HG03280 (cell line): ENCODE measurements around the gene RNF213.

Experiments
- ATAC-seq: cut with Tn5 transposase; IDR thresholded peaks from one replicate; pipeline ENCODE4 v1.9.1; 2021; ENCODE audit warnings: mild to moderate bottlenecking, moderate library complexity; ENCODE audit not compliant: unreplicated experiment

Gene RNF213

DNA sequence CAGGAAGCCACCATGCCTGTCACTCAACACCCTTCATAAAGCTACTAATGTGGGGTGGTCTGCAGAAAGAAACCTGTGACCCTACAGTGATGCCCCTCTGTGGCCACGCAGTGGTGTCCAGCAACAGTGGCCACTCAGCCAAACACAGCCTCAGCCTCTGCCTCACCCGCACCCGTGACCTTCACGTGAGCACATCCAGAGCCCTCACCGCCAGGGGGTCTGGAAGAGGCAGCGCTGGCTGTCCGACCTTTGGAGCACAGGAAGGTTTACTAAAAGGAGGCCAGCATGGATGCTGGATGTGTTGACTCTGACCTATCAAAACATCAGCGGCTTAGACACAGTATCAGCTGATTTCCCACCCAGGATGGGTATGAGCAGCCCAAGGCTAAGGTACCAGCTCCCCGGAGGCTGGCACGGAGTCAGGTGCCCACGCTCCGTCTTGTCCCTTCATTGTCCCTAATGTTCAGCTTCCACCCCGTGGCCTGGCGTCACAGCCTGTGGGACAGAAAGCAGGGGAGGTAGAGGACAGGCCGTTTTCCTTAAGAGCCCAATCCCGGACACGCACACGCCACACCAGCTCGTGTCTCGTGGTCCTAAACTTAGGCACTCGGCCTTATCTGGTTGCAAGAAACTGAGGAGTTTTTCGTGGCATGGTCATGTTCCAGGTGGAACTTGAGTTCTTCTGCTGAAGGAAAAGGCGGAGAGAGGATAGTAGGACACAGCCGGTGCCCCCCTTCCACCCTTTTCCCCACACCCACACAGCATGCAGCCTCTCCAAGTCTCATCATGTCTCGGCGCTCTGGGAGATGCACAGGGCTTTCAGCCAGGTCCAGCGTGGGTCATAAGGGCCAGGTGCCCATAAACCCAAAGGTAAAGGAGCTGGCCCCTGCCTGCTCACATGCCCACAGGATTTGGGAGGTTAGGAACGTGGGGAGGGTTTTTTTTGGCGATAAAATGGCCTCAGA, 104.6 kb downstream of the RNF213 start:
- no peak for ATAC-seq

DNA sequence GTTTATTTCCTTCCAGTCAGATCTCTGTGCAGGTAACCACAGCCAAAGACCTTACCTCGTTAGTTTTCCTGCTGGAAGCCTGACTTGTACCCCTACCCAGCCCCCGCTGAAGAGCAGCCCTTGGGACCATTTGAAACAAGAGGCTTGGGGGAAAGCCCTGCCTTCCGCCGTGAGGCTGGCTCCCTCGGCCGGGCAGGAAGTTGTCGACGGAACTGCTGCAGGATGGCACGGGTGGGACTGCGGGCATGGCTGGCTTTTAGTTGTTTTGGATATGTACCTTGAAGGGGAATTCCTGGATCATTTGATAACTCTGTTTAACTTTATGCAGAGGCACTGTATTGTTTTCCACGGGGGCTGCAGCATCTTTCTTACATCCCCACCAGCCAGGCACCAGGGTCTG, 105.3 kb downstream of the RNF213 start:
- ATAC-seq: no peak

DNA sequence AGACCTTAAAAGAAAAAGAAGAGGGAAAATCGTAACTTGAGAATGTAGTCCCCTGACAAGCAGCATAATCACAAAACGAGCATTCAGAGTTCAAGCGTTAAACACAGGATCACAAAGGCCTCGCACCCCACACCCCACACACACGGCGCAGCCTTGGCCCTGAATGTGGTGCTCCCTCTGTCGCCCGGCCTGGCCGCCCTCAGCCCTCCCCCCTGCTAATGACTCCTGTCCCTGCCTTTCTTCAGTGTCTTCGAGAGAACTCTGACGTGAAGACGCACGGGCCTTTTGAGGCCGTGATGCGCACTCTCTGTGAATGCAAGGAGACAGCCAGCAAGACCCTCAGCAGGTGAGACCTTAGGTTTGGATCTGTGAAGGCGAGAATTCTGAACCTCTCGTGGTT, 106.9 kb downstream of the RNF213 start:
- ATAC-seq: no peak

DNA sequence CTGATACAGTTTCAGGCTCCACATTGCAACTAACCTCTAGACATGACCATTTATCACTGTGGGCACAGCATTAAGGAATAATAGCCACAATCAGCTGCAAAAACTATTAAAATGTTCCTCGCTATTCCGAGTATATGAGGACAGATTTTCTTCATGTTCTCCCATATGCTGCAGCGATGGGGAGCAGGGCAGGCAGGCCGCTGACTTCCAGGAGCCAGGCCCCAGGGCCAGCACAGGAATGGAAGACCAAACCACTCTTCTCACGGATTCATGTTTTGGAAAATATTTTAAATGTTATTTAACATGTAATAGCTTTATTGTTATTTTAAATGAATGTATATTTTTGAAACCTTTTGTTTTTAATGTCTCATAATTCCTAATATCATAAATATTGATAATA, 110.5 kb downstream of the RNF213 start:
- no peak for ATAC-seq

DNA sequence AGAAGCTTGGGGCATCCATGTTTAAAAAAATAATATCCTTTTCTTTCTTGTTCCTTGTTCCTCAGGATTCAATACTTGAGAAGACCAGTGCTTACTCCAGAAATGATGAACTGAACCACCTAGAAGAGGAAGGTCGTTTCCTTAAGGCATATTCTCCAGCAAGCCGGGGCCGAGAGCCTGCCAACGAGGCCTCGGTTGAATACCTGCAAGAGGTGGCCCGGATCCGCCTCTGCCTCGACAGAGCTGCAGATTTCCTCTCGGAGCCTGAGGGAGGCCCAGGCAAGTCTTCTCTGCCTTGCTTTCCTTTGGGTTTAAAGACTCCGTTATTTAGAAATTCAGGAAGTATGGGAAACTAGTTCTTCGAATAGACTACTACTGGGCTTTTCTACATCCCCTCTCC, 111.8 kb downstream of the RNF213 start:
- ATAC-seq: no peak

DNA sequence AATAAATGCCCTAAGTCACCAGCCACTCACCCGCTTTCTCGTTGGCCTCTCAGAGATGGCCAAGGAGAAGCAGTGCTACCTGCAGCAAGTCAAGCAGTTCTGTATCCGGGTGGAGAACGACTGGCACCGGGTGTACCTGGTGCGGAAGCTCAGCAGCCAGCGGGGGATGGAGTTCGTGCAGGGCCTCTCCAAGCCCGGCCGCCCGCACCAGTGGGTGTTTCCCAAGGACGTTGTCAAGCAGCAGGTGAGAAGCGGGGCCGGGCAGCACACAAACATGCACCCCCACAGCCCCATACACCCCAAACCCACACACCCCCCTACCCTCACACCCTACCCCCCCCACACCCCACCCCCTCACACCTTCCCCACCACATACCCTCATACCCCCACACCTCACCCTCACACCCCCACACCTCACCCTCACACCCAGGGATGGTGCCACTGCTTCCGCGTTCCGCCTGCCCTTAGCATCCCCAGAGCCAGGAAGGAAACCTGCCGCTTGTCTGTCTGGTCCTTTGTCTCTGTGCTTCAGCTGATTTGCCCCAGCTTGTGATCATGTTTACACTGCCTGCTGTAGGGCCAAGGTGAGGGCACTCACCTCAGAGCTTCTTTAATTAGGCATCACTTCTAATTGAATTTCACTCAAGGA, 112.4 kb downstream of the RNF213 start:
- no peak for ATAC-seq

DNA sequence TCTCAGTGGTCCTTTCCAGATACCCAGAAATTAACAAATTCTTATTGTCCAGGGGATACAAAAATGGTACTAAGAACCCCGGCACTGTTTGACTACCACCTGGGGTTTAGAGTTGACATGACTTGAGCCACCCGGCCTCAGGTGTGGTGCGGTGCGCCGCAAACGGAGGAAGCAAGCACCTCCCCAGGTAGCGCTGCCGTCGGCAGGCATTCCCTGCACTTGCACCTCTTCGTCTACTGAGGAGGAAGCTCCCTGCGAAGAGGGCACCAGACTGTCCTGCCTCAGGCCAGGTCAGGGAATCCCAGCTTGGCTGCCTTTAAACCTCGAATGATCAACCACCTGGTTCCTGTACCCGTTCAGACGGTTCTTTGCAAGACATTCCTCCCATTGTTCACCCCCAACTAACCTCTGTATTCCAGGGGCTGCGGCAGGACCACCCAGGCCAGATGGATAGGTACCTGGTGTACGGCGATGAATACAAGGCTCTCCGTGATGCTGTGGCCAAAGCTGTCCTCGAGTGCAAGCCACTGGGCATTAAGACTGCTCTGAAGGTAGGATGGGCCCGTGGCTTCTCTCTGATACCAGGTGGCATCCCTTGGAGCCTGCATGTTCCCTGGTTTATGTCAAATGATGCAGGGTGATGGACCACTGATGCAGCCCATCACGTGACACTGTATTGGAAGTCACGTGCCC, 113.5 kb downstream of the RNF213 start:
- no peak for ATAC-seq

DNA sequence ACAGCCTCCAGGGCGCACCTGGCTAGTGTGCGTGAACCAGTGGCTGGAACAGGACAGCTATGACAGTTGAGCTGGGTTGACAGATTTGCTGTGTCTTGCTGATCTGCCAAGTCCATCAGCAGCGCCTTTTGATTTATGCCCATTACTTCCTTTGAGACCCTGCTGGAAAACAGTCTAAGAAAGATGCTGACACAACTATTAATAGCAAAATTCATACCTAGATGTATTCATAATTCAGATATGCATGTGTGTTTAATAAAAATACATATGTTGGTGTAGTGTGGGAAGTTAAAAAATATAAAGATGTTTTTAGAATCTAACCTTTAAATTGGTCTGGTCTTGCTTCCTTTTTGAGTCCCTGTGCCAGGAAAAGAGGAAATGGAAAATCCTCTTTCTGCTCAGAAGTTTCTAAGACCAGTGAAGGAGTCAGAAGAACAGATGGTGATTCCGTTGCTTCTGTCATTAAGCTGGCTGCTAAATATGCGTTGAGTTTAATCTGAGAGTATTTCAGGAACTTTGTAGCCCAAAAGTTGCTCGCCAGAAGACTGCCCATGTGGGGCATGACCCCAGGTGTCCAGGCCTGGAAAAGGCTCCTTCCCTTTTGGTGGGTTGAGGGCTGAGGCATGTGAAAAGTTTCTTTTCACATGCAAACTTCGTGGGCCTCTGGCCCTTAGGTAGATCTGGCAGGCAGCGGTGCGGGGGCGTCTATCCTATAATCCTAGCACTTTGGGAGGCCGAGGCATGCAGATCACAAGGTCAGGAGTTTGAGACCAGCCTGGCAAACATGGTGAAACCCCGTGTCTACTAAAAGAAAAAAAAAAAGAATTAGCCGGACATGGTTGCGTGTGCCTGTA, 114.3 kb downstream of the RNF213 start:
- ATAC-seq: no peak

DNA sequence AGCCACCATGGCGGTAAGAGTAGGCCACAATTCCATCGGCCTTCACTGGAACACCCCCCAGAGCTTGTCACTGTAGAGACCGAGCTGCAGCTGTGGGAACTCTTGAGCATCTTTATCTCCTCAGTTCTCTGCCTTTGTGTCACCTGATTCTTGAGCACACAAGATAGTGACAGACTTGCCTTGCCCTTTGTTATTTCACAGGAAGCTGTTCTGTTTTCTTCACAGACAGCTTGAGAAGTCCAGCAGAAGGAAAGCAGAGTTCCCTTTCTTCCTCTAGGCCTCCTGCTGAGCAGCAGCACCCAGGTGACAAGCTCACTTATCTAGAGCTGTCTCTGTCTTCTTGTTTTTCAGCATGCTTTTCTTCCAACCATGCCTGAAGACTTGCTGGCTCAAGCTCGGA, 115.9 kb downstream of the RNF213 start:
- ATAC-seq: no peak

DNA sequence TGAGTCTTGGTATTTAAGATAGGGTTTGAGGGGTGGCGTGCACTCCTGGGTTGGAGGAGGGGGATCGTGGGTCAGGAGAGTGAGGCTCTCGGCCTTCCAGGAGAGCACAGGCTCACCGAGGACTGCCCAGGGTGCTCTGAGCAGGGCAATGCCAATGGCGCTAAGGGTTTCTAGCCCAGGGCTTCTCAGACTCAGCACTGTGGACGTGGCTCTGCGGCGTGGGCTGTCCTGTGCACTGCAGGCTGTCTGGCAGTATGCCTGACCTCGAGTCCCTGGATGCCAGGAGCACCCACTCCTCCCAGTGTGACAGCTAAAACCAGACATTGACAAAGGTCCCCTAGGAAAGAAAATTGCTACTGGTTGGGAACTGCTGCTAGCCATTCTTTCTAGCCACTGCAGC, 117.1 kb downstream of the RNF213 start:
- no peak for ATAC-seq

DNA sequence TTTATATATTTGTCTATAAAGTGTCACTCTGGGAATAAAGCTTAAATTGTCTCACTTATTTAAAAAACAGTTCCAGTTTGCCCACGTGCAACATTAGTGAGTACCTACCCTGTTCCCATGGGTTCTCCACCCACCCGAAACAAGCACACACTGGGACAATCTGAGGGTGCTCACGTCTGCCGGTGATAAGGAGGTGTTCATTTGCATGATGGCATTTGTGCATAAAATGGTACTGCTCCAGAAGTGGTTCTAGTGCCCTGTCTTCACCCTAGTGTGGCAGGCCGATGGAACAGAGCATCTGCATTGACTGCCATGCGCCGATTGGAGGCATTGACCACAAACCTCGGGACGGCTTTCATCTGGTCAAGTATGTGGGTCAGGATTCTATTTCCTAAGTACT, 118.7 kb downstream of the RNF213 start:
- no peak for ATAC-seq

DNA sequence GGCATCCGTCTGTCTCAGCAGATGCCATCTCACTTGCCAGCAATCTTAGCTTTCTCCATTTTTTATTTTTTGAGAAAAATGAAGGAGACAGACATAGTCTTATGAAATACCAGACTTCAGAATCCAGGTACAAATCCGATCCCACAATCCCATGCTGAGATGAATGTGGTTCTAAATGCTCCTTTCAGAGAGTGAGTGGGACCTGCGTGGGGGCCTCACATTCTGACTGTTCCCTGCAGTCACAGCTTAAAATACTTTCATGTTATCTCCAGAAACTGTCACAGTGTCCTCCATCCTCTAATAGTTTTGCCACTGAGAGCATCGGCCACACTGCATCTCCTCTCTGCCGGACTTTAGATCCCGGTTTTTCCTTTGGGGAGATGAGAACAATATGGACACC, 119.4 kb downstream of the RNF213 start:
- no peak for ATAC-seq

DNA sequence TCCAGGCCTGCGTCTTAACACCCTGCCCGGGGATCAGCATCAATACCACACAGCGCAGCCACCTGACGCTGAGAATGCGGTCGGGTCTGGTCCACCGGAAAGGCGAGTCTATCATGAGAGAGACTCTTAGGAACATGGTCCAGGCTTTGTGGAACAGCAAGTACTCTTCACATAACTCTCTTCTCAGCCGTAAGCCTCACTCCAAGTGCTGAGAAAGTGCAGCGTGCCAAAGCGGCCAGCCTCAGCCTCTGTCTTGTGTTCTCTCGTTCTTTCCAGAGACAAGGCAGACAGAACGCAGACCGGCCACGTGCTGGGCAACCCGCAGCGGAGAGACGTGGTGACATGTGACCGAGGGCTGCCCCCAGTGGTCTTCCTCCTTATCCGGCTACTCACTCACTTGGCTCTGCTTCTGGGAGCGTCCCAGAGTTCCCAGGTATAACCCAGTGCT, 119.9 kb downstream of the RNF213 start:
- no peak for ATAC-seq

DNA sequence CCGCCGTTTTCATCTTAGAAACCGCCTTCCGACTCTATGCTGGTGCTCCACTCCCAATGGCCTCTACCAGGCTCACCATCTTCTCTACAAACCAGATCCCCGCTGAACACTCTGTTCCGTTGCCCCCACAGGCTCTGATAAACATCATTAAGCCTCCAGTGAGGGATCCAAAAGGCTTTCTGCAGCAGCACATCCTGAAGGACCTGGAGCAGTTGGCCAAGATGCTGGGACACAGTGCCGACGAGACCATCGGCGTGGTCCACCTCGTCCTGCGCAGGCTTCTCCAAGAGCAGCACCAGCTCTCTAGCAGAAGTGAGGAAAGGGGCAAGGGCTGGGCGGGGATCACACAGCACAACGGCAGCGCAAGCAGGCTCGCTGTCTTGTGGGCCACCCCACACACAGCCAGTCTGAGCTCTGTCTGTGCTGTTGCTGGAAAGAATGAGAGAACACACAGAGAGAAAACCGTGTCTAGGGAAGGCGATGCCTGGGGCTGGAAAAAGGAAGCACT, 120.8 kb downstream of the RNF213 start:
- no peak for ATAC-seq

DNA sequence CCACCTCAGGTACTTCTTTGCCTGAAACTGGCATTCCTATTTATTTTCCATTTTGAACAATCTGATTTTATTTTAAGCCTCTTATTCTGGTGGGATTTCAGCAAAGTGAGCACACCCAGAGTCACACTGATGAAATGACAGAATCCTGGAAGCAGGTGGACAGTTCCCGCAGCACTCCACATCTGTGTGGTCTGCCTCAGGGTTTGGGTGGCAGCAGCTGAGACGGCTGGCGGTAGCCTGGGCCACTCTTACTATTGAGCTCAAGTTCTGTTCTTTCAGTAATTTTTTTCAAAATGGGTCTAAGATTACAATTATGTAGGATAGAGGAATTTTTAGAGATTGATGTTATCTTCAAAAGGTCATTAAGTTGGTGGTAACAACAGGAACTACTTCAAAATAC, 121.8 kb downstream of the RNF213 start:
- no peak for ATAC-seq

DNA sequence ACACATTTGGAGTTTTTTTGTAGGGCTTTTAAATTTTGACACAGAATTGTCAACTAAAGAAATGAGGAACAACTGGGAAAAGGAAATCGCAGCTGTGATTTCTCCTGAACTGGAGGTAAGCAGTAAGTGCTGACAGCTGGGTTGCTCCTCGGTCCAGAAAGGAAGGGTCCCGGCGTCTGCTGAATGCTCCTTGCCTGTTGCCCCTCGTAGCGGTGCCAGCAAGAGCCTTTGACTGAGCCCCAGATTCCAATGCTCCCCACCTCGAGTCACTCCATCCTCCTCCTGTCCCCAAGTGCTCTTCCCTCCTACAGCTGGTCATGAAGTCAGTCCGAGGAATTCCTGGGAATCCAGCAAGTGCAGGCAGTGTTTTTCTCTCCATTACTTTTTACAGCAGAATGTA, 122.3 kb downstream of the RNF213 start:
- no peak for ATAC-seq

DNA sequence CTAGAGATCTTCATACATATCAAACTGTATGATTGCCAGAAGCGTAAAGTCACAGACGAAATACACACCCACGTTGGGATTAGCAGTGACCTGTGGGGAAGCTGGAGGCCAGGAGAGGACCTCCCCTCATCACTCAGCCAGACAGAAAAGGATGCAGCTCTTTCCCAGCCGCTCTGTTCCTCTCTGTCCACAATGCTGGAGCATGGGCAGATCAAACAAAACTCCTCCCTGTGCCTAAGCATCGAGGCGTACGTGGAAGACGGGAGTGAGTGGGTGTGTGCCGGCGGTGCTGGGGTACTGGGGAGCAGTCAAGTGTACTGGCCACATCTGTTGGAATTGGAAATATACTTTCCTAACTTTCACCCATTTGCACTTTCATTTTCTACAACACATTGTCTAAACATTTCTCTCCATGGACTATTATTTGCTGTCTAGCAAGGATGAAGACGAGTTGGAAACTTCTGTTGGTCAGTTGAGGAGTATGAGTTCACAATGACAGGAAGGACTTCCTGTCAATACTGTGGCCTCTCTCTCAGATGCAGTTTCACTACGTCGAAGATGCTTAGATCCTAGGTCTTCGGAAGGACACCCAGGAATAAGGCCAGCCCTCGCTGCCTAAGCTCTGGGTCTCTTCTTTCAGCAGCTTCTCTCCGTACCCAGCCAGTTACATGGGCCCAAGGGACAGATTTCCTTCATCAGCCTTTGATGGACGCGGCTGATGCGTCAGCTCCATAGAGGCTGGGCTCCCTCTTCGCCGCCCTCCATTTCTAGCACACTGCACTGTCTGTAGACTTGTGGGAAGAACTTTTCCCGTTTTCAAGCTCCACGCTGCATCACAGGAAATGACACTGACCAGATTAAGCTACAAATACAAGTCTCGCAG, 123.7 kb downstream of the RNF213 start:
- ATAC-seq: no peak

DNA sequence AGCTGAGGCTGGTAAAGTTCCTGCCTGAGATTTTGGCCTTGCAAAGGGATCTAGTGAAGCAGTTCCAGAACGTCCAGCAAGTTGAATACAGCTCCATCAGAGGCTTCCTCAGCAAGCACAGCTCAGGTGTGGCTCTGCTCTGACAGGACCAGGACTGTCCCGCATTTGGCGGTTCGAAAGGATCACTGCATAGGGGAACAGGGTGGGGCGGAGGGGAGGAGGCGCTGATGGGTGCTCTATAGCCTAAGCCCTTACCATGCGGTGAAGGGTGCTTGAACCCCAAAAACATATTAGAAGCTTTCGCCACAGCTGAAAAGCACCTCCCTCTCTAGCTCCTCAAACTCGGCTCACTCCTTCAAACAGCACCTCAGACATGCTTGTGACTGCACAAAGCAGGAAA, 124.4 kb downstream of the RNF213 start:
- no peak for ATAC-seq

DNA sequence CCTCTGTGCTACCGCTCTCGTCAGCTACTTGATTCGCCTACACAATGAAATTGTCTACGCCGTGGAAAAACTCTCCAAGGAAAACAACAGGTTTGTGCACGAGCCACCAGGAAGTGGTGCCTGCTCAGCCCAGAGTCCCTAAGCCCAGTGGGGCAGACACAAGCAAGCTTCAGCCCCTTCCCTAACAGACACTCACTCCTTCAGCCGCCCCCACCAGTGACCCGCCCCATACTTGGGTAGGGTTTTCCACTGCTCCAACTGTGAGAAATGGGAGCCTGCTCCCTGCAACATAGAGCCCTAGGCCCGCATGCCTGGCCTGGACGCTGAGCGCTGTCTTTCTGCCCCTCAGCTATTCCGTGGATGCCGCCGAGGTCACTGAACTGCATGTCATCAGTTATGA, 125.7 kb downstream of the RNF213 start:
- ATAC-seq: no peak

DNA sequence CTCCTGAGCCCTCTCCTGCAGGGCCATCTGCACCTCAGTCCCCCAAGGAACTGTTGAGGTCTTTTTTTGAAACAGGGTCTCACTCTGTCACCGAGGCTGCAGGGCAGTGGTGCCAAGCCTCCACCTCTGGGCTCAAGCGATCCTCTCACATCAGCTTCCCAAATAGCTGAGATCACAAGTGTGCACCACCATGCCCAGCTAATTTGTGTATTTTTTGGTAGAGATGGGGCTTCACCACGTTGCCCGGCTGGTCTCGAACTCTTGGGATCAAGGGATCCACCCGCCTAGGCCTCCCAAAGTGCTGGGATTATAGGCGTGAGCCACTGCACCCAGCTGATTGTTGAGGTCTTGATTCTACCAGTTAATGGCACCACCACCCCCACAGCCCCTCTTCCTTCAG, 126.4 kb downstream of the RNF213 start:
- ATAC-seq: no peak
